ENCODE results near the gene GPR12.
"Not testable (repeated sequence)": the region's sequence is repeated elsewhere in the genome, so short reads cannot be mapped to it uniquely, and the experiment has no call there.

GPR12 gene

DNA sequence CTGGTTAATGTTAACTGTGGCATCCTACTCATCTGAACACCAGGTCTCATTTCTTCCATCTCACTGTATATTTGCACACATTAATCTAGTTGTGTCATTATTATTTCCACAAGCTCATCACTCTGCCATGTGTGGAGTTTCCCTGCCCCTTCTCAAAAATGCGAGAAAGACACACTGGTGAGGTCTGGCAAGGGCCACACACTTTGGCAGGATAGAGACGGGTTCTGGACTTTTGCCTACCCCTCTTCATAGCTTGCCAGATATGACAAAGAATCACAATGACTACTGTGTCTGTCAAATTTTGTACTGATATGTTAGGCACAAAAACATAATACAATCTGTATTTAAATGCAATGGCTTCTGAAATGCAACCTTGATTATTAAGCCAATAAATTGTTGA is 12.9 kb downstream of the GPR12 start:
- DNase-seq = no peak

DNA sequence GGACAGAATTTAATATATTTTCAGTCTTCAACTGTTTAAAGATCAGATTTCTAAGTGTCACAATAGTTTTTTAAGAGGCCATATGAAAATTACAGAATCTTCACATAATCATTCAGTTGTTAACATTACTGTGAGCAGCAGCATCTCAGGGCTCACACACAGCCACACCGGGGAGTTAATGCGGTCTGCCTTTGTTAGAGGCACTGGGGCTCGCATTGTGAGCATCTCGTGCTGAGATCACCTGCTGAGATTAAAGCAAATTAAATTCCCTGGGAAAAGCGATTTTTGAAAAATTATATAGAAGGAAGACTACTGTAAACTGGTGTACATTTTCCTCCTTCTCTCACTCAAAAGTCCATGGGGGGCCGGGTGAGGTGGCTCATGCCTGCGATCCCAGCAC is 16.6 kb downstream of the GPR12 start:
- no peak for DNase-seq

- no peak for DNase-seq
These were observed 17.8 kb downstream of the GPR12 start for GRCh38 chr13:26742691-26743358.

- no peak for DNase-seq
These were observed 24.9 kb downstream of the GPR12 start for GRCh38 chr13:26735677-26736076.

DNA sequence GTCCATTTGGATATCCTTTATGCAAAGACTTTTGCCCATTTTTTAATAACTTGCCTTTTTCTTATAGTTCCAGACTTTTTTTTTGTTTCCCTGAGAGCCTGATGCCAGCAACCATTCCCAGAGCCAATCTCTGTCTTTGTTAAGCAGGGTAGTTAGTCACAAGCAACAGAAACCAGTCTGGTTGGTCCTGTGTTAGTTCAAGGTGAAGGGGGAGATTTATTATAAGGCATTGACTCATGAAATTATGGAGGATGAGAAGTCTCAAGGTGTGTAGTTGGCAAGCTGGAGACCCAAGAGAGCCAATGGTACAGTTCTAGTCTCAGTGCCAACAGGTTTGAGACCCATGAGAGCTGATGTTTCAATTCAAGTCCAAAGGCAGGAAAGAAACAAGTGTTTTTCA is 33.0 kb downstream of the GPR12 start:
- DNase-seq = no peak

GRCh38 chr13:26727122-26727521 is 33.5 kb downstream of the GPR12 start:
- DNase-seq = no peak

DNA sequence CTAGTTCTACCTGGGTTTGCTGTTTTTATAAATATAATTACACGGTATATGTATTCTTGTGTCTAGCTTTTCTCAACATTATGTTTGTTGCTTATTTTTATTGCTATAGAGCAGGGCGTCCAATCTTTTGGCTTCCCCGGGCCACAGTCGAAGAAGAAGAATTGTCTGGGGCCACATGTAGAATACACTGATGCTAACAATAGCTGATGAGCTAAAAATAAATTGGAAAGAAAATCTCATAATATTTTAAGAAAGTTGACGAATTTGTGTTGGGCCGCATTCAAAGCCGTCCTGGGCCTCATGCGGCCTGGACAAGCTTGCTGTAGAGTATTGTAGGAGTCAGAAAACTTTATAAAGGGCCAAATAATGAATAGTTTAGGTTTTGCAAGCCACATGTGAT is 33.9 kb downstream of the GPR12 start:
- no peak for DNase-seq

DNA sequence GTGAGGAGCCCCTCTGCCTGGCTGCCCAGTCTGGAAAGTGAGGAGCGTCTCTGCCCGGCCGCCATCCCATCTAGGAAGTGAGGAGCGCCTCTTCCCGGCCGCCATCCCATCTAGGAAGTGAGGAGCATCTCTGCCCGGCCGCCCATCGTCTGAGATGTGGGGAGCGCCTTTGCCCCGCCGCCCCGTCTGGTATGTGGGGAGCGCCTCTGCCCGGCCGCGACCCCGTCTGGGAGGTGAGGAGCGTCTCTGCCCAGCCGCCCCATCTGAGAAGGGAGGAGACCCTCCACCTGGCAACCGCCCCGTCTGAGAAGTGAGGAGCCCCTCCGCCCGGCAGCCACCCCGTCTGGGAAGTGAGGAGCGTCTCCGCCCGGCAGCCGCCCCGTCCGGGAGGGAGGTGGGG is 37.0 kb downstream of the GPR12 start:
- DNase-seq = not testable (repeated sequence)

DNA sequence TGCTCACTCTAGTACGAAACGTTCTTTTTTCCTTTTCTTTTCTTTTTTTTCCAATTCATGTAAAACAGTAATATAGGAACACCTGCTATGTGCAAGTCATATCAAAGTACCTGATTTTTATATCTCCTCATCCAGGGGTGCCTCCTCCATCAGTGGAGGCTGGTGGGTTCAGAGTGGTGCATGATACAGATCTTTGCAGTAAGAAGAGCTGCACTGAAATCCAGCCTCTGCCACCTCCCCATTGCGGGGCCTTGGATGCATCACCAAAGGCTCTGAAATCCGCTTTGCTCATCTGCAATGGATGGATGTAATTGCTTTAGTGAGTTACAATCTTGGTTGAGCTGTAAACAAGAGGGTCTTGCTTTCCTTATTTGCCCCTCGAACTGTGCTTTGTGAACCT is 38.3 kb downstream of the GPR12 start:
- no peak for DNase-seq

DNA sequence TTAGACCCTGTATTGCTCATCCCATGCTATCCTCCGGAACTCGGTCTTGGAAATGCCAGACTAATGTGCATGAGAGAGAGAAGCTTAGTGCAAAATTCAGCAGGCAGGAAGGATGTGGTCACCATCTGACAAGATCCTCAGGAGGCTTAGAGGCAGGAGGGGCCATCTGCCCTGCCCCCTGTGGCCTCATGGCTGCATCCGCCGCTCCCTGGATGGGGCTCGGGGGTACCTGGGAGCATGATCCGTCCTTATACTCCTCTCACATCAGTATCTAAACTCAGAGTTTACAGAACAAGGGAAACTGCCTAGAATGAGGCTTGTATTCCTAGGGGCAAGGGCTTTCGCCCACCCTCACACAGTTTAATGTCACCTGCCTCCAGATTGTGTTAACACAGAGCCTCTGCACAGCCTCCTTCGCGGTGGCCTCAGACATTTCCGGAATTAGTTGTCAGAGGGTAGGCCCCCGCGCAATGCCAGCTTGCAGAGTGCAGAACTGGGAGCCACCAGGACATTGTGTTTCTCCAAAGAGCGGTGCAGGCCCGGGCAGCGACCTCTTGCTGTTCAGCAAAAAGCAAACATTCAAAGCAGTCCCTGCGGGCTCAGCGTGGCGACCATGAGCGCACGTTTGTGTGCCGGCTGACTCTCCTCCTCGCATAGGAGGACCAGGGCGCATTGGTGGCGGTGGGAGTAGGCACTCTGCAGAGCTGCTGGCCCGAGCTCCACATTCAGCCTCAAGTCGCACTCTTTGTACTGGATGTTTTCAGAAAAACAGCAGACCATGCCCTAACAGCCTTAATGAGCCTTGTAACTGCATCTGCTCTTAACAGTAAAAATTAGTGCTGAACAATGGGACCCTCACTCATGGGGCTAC is 39.1 kb downstream of the GPR12 start:
- no peak for DNase-seq

DNA sequence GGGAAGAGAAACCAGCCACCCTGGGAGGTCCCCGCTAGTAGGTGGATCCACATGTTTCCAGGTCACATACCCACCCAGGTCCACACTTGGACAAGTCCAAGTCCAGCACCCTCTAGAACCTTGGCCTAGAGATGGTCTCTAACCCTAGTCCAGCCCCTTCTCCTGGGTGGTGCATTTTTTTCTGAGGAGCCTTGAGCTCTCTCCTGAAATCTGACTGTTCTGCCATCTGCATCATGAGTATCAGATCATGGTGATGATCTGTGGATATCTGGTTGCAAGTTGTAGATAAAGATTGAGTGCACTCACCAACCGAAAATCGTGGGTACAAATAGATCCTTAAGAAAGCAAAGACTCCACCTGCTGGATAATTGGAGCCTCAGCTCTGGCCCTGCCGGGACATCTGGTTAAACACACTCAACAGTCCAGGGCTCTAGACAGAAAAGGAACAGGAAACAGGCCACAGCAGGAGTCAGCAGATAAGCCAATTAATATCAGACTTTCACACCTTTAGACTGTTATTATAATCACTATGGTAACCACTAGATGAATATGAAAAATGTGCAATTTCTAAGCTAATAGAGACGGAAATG is 41.1 kb downstream of the GPR12 start:
- peak; percentile 25 for DNase-seq

GRCh38 chr13:26718872-26719271 is 41.7 kb downstream of the GPR12 start:
- DNase-seq = no peak

DNA sequence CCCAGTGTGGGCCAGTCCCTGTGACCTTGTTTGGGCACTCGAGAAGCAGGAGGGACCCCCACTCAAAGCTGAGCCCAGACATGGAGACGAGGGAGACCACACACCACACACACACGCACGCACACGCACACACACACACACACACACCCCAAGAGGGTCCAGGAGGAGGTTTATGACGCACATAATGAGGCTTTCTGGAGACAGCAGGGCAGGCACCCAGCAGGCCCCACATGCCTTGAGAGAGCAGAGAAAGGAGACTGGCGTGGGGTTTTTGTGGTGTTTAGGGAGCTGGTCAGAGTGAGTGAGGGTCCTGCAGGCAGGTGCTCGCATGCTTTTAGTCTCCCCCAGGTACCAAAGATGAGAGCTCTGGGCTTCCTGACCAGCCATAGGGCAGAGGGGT is 42.4 kb downstream of the GPR12 start:
- no peak for DNase-seq

DNA sequence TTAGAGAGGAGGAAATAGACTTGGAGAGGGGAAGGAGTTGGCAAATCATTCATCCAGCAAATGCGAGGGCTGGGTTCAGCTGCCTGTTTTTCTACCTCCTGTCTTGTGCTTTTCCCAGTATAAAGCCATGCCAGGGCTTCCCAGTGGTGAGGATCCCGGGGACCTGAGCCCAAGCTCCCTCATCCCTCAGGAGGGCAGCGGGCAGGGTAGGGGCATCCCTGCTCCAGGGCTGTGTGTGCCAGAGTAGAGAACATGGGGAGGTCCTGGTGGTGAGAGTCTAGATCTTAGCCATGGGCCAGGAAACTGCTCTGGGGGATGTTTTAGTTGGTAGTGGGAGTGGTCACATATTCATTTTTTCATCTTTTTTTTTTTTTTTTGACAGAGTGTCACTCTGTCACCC is 43.6 kb downstream of the GPR12 start:
- no peak for DNase-seq

GRCh38 chr13:26713341-26713740 is 47.2 kb downstream of the GPR12 start:
- no peak for DNase-seq

DNA sequence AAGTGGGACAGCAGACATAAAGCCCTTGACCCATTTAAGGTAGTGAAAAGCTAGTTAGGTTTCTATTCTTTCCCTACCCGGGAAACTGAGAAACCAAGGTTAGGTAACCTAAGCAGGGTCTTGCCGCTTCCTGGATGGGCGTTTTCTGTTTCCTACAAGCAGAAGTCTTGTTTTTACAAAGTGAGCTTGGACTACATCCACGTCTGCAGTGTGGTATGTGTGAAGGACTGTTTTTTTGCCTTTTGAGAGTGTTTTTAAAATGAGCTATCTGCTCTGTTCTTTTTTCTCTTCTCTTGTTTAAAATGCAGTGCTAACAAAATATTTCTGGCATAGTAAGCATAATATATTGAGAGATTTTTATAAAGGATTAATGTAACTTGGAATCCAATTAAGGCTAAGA is 49.4 kb downstream of the GPR12 start:
- no peak for DNase-seq

- no peak for DNase-seq
These were observed 50.4 kb downstream of the GPR12 start for GRCh38 chr13:26710166-26710565.

- DNase-seq = no peak
These were observed 51.1 kb downstream of the GPR12 start for GRCh38 chr13:26709461-26709860.

DNA sequence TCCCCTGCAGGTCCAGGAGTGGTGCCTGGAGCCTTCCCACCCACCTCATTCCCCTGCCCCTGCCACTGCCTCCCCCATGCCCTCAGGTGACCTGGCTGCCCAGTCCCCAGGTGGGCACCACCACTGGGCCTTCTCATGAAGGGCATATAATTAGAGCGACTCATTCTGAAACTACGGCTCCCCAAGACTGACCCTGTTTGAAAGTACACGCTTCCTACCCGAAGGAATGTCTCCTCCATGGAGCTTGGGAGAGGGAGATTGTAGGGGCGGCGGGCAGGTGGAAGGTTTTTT is 52.6 kb downstream of the GPR12 start:
- DNase-seq = no peak

GRCh38 chr13:26707122-26708006 is 53.2 kb downstream of the GPR12 start:
- DNase-seq = peak; percentile 49

GRCh38 chr13:26706381-26706780 is 54.2 kb downstream of the GPR12 start:
- DNase-seq = no peak

GRCh38 chr13:26705536-26705935 is 55.0 kb downstream of the GPR12 start:
- DNase-seq = no peak
